Right atrium auricular region (tissue), 2 donors: ENCODE measurements around the gene DOCK9. TPM values are rescaled to one million over a fixed set of nuclear protein-coding genes. Genes with fewer than 3 reads are reported as not detected.

Source experiments
- DNase-seq: peaks from one replicate; pipeline ENCODE4 v3.0.0-alpha.2; 2019; ENCODE audit warnings: low spot score
- H3K27ac ChIP-seq, 2 donors: fragments of 200-600 bp; sonication (generic); 1 replicate in 1 of 2; 2 replicates in 1 of 2; pipeline ENCODE4 v1.5.1; 2016 to 2019
- H3K27me3 ChIP-seq, 2 donors: fragments of 200-600 bp; sonication (generic); one replicate each; pipeline versions ENCODE4 v1.5.1 to v1.6.0; 2017 to 2019
- H3K36me3 ChIP-seq: fragments of 200-600 bp; sonication (generic); one replicate; pipeline ENCODE4 v1.5.1; 2016
- H3K4me1 ChIP-seq, 2 donors: fragments of 200-600 bp; sonication (generic); one replicate each; pipeline versions ENCODE4 v1.5.1 to v1.6.0; 2017 to 2019
- H3K4me3 ChIP-seq, 2 donors: fragments of 200-600 bp; sonication (generic); 1 replicate in 1 of 2; 2 replicates in 1 of 2; pipeline ENCODE4 v1.5.1; 2017 to 2019; ENCODE audit warnings: mild to moderate bottlenecking in 1 of 2, moderate library complexity in 1 of 2
- H3K9me3 ChIP-seq, 2 donors: fragments of 200-600 bp; sonication (generic); one replicate each; pipeline ENCODE4 v1.5.1; 2019
- total RNA-seq, 2 donors: library from RNA; depleted of rRNA; stranded (reverse); fragments of >200 nt; gene quantifications; one replicate each; pipeline ENCODE4 v1.1.0, GENCODE V29; 2016
- TF ChIP-seq, protein P1 (sequence below), 2 donors: fragments of 200-600 bp; sonication (generic); IDR thresholded peaks; one replicate each; pipeline ENCODE4 v1.5.1; 2019; ENCODE audit warnings: antibody characterized with exemption in 2 of 2

Gene DOCK9
- total RNA-seq, 2 donors from 2014 or later, result 79.6 to 80.5 TPM

GRCh38 chr13:98986226-98986846, 8.5 kb upstream of the DOCK9 start:
- Histone ChIP-seq H3K27me3 (no peaks in the 10 kb centered on the region), H3K4me3 (no peak overlapping the region), H3K36me3 (no peaks in the 10 kb centered on the region), H3K9me3 (no peaks in the 10 kb centered on the region), H3K27ac (no peak overlapping the region), H3K4me1 (peaks cover 0 to 6% of the 10 kb centered on the region in 2 donors)
- no peak for DNase-seq
- TF ChIP-seq, protein P1, sequence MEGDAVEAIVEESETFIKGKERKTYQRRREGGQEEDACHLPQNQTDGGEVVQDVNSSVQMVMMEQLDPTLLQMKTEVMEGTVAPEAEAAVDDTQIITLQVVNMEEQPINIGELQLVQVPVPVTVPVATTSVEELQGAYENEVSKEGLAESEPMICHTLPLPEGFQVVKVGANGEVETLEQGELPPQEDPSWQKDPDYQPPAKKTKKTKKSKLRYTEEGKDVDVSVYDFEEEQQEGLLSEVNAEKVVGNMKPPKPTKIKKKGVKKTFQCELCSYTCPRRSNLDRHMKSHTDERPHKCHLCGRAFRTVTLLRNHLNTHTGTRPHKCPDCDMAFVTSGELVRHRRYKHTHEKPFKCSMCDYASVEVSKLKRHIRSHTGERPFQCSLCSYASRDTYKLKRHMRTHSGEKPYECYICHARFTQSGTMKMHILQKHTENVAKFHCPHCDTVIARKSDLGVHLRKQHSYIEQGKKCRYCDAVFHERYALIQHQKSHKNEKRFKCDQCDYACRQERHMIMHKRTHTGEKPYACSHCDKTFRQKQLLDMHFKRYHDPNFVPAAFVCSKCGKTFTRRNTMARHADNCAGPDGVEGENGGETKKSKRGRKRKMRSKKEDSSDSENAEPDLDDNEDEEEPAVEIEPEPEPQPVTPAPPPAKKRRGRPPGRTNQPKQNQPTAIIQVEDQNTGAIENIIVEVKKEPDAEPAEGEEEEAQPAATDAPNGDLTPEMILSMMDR (IDR thresholded peaks at IDR 0.05), result no peak

- H3K9me3 ChIP-seq, result no peaks in the 10 kb centered on the region
- H3K4me3 ChIP-seq, result no peak overlapping the region
- no peak for DNase-seq
- H3K4me1 ChIP-seq, result peaks cover 0 to 6% of the 10 kb centered on the region in 2 donors
- H3K36me3 ChIP-seq, result no peaks in the 10 kb centered on the region
- H3K27me3 ChIP-seq, result no peaks in the 10 kb centered on the region
- TF ChIP-seq, protein P1 (IDR thresholded peaks at IDR 0.05), result no peak
- no peak overlapping the region for H3K27ac ChIP-seq
Observed at GRCh38 chr13:98985591-98985990, 7.7 kb upstream of the DOCK9 start.

- no peak overlapping the region for H3K27ac ChIP-seq
- H3K4me1 ChIP-seq, result peaks cover 0 to 6% of the 10 kb centered on the region in 2 donors
- no peak overlapping the region for H3K4me3 ChIP-seq
Observed at GRCh38 chr13:98984983-98985382, 7.1 kb upstream of the DOCK9 start.

GRCh38 chr13:98984118-98984517, 6.3 kb upstream of the DOCK9 start:
- DNase-seq, result no peak
- H3K4me1 ChIP-seq, result peaks cover 0 to 6% of the 10 kb centered on the region in 2 donors
- no peak overlapping the region for H3K27ac ChIP-seq
- H3K4me3 ChIP-seq, result no peak overlapping the region
- no peaks in the 10 kb centered on the region for H3K36me3 ChIP-seq
- TF ChIP-seq, protein P1 (IDR thresholded peaks at IDR 0.05), result no peak
- H3K9me3 ChIP-seq, result no peaks in the 10 kb centered on the region
- no peaks in the 10 kb centered on the region for H3K27me3 ChIP-seq

More at GRCh38 chr13:98984983-98985382, 7.1 kb upstream of the DOCK9 start:
- Histone ChIP-seq H3K27me3 (no peaks in the 10 kb centered on the region), H3K36me3 (no peaks in the 10 kb centered on the region), H3K9me3 (no peaks in the 10 kb centered on the region)
- TF ChIP-seq, protein P1 (IDR thresholded peaks at IDR 0.05), result no peak
- DNase-seq, result no peak

GRCh38 chr13:98983182-98983581, 5.3 kb upstream of the DOCK9 start:
- TF ChIP-seq, protein P1 (IDR thresholded peaks at IDR 0.05), result no peak
- no peak for DNase-seq
- H3K4me3 ChIP-seq, result no peak overlapping the region
- H3K9me3 ChIP-seq, result no peaks in the 10 kb centered on the region
- H3K4me1 ChIP-seq, result peaks cover 0 to 6% of the 10 kb centered on the region in 2 donors
- no peak overlapping the region for H3K27ac ChIP-seq
- no peaks in the 10 kb centered on the region for H3K27me3 ChIP-seq
- H3K36me3 ChIP-seq, result no peaks in the 10 kb centered on the region
